ENCODE results near the gene KBTBD8.

The KBTBD8 gene

GRCh38 chr3:66983101-66983500 is 15.0 kb upstream of the KBTBD8 start:
- H3K9ac ChIP-seq, result no peak overlapping the region
- TF ChIP-seq, protein P1, sequence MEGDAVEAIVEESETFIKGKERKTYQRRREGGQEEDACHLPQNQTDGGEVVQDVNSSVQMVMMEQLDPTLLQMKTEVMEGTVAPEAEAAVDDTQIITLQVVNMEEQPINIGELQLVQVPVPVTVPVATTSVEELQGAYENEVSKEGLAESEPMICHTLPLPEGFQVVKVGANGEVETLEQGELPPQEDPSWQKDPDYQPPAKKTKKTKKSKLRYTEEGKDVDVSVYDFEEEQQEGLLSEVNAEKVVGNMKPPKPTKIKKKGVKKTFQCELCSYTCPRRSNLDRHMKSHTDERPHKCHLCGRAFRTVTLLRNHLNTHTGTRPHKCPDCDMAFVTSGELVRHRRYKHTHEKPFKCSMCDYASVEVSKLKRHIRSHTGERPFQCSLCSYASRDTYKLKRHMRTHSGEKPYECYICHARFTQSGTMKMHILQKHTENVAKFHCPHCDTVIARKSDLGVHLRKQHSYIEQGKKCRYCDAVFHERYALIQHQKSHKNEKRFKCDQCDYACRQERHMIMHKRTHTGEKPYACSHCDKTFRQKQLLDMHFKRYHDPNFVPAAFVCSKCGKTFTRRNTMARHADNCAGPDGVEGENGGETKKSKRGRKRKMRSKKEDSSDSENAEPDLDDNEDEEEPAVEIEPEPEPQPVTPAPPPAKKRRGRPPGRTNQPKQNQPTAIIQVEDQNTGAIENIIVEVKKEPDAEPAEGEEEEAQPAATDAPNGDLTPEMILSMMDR (conservative IDR thresholded peaks at IDR 0.05; ENCODE audit: low read depth, low read length), result no peak
- no peak overlapping the region for H3K27ac ChIP-seq
- no peaks in the 10 kb centered on the region for H3K79me2 ChIP-seq (ENCODE audit: insufficient read depth, low read depth)
- H3K4me1 ChIP-seq (ENCODE audit: low read depth, poor library complexity, severe bottlenecking), result no peaks in the 10 kb centered on the region
- no peaks in the 10 kb centered on the region for H3K27me3 ChIP-seq (ENCODE audit: insufficient read depth, low read depth)
- no peak overlapping the region for H3K4me3 ChIP-seq (IDR thresholded peaks at IDR 0.05; ENCODE audit: insufficient read depth, low read depth, low read length)
- H3K4me2 ChIP-seq, result no peak overlapping the region
- H3K36me3 ChIP-seq (ENCODE audit: insufficient read depth), result no peaks in the 10 kb centered on the region
- no peaks in the 10 kb centered on the region for H4K20me1 ChIP-seq (ENCODE audit: insufficient read depth)
- no peak overlapping the region for H2AFZ ChIP-seq (ENCODE audit: low read depth)

DNA sequence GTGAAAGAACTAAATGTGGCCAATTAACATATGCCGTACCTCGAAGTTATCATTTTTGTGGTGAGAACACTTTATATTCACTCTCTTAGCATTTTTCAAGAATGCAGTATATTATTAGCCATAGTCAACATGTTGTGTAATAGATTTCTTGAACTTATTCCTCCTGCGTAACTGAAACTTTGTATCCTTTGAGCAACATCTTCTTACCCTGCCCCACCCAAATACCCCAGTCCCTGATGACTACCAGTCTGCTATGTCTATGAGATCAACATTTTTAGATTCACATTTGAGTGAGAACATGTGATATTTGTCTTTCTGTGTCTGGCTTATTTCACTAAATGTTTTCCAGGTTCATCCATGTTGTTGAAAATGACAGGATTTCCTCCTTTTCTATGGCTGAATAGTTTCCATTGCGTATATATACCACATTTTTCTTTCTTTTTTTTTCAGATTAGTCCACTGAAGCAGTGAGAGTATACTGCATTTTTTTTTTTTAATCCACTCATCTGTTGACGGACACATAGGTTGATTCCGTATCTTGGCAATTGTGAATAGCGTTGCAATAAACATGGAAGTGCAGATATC is 12.7 kb upstream of the KBTBD8 start:
- TF ChIP-seq, protein P1 (conservative IDR thresholded peaks at IDR 0.05; ENCODE audit: low read depth, low read length), result no peak
- no peak overlapping the region for H3K4me2 ChIP-seq
- H3K4me1 ChIP-seq (ENCODE audit: low read depth, poor library complexity, severe bottlenecking), result no peaks in the 10 kb centered on the region
- H3K27me3 ChIP-seq (ENCODE audit: insufficient read depth, low read depth), result no peaks in the 10 kb centered on the region
- no peak overlapping the region for H3K4me3 ChIP-seq (IDR thresholded peaks at IDR 0.05; ENCODE audit: insufficient read depth, low read depth, low read length)
- no peak overlapping the region for H2AFZ ChIP-seq (ENCODE audit: low read depth)
- no peak overlapping the region for H3K9ac ChIP-seq
- H4K20me1 ChIP-seq (ENCODE audit: insufficient read depth), result no peaks in the 10 kb centered on the region
- H3K36me3 ChIP-seq (ENCODE audit: insufficient read depth), result no peaks in the 10 kb centered on the region
- no peaks in the 10 kb centered on the region for H3K79me2 ChIP-seq (ENCODE audit: insufficient read depth, low read depth)
- no peak overlapping the region for H3K27ac ChIP-seq

- H3K36me3 ChIP-seq (ENCODE audit: insufficient read depth), result no peaks in the 10 kb centered on the region
Observed at GRCh38 chr3:66986406-66986805, 11.7 kb upstream of the KBTBD8 start.

DNA sequence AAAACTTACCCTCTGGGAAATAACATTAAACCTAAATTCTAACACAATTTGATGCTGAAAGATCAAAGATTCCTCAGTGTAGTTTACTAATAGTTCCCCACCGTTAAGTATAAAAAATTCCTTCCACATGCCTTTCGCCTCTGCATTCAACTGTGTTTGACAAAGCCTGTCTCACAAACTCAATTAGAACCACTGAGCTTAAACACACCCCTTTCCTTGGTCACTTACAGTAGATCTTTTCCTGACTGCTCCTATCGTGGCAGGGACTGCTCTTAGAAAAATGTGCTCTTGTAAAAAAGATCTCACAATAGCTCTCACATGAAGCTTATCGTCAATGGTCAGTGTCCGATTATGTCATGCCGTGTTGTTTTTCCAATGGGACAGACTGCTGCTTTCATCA is 8.9 kb upstream of the KBTBD8 start:
- TF ChIP-seq, protein P1 (conservative IDR thresholded peaks at IDR 0.05; ENCODE audit: low read depth, low read length), result no peak
- no peak overlapping the region for H2AFZ ChIP-seq (ENCODE audit: low read depth)
- H3K36me3 ChIP-seq (ENCODE audit: insufficient read depth), result no peaks in the 10 kb centered on the region
- no peaks in the 10 kb centered on the region for H4K20me1 ChIP-seq (ENCODE audit: insufficient read depth)
- H3K4me1 ChIP-seq (ENCODE audit: low read depth, poor library complexity, severe bottlenecking), result no peaks in the 10 kb centered on the region
- H3K9ac ChIP-seq, result no peak overlapping the region
- H3K27me3 ChIP-seq (ENCODE audit: insufficient read depth, low read depth), result no peaks in the 10 kb centered on the region
- no peaks in the 10 kb centered on the region for H3K79me2 ChIP-seq (ENCODE audit: insufficient read depth, low read depth)
- no peak overlapping the region for H3K4me3 ChIP-seq (IDR thresholded peaks at IDR 0.05; ENCODE audit: insufficient read depth, low read depth, low read length)
- H3K4me2 ChIP-seq, result no peak overlapping the region
- no peak overlapping the region for H3K27ac ChIP-seq

More at GRCh38 chr3:66986406-66986805, 11.7 kb upstream of the KBTBD8 start:
- Histone ChIP-seq H3K4me2 (no peak overlapping the region), H3K79me2 (ENCODE audit: insufficient read depth, low read depth) (no peaks in the 10 kb centered on the region), H3K27me3 (ENCODE audit: insufficient read depth, low read depth) (no peaks in the 10 kb centered on the region), H3K4me1 (ENCODE audit: low read depth, poor library complexity, severe bottlenecking) (no peaks in the 10 kb centered on the region), H3K4me3 (IDR thresholded peaks at IDR 0.05; ENCODE audit: insufficient read depth, low read depth, low read length) (no peak overlapping the region), H3K9ac (no peak overlapping the region), H2AFZ (ENCODE audit: low read depth) (no peak overlapping the region), H4K20me1 (ENCODE audit: insufficient read depth) (no peaks in the 10 kb centered on the region), H3K27ac (no peak overlapping the region)
- TF ChIP-seq, protein P1 (conservative IDR thresholded peaks at IDR 0.05; ENCODE audit: low read depth, low read length), result no peak
